Effector CD4-positive, alpha-beta T cell (primary cell): ENCODE data around the gene SH3GL3.

Source experiments
- DNase-seq: peaks from one replicate; pipeline ENCODE4 v3.0.0-alpha.2; 2020

SH3GL3 gene

GRCh38 chr15:83470887-83471286 is 23.7 kb downstream of the SH3GL3 start:
- no peak for DNase-seq

GRCh38 chr15:83471307-83471866 is 24.2 kb downstream of the SH3GL3 start:
- DNase-seq, result no peak

- DNase-seq, result no peak
Measured at GRCh38 chr15:83472151-83472550, 25.0 kb downstream of the SH3GL3 start.

GRCh38 chr15:83472797-83473196 is 25.7 kb downstream of the SH3GL3 start:
- no peak for DNase-seq

DNA sequence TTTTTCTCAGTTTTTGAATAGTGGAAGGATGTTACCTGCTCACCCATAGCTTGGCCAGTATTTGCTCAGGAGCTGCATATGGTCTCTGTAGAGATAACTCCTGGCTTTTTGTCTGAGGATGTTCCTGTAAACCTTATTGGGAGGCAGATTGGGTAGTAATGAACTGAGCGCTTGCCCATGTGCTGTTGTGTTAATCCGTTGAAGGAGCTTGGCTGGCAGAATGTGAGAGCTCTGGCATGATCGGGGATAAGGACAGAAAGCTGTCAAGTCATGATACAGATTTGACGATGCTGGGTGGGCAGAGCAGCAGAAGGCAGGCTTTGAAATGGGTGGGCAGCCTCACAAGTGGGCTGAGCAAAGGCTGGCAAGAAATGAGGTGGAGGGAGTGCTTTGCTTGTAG is 27.4 kb downstream of the SH3GL3 start:
- DNase-seq, result no peak

DNA sequence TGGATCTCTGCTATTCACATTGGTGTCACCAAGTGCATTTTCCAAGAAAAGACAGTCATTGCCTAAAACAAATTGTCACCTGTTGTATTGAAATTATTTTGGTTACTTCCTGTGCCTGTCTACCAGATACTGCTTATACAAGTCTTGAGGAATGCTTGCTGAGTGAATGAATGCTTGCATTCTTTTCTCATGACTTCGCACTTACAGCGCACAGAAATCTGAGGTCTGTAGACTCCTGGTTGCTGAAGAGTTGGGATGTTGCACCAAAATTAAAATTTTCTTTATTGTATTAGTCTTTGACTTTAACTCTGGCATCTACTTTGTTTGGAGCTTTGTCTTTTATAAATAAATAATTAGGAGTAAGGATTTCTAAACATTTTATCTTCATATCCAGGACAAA is 28.4 kb downstream of the SH3GL3 start:
- no peak for DNase-seq

DNA sequence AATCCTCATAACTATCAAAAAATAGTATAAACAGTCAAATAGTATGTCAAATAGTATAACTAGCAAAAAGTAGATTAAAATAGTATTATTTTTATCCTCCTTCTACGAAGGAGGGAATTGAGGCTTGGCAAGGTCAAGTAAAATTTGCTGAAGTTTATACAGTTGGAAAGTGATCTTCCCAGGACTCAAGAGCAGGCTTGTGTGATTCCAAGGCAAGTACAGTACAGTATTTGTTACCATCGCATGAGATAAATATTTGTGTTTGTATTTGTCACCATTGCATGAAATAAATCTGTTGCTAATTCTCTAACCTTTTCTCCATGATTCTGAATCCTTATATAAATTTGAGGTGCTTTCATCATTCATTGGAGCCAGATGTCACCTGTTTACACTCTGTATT is 28.9 kb downstream of the SH3GL3 start:
- no peak for DNase-seq

GRCh38 chr15:83476708-83477107 is 29.6 kb downstream of the SH3GL3 start:
- no peak for DNase-seq

- DNase-seq, result no peak
Measured at GRCh38 chr15:83477172-83477807, 30.1 kb downstream of the SH3GL3 start.

GRCh38 chr15:83477808-83478537 is 30.8 kb downstream of the SH3GL3 start:
- DNase-seq, result no peak

DNA sequence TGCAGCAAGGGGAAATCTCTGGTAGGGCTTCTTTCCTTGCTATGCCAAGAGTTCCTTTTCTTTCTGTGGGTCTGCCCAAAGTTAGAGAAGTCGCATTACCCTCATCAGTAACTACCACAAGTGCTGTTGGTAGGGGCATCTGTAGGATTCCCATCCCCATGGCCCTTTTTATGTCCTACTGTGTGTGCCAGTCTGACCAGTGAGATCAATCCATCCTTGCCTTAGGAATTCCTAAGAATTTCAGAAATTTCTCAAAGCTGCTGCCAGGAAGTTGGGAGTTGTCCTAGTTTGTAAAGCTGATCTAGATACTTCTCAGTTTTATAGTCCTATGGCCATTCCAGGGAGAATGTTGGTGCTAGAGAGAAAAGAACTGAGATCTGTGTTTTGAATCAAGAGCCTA is 36.5 kb downstream of the SH3GL3 start:
- no peak for DNase-seq

GRCh38 chr15:83484636-83485035 is 37.5 kb downstream of the SH3GL3 start:
- no peak for DNase-seq

GRCh38 chr15:83486363-83486762 is 39.2 kb downstream of the SH3GL3 start:
- DNase-seq, result no peak

DNA sequence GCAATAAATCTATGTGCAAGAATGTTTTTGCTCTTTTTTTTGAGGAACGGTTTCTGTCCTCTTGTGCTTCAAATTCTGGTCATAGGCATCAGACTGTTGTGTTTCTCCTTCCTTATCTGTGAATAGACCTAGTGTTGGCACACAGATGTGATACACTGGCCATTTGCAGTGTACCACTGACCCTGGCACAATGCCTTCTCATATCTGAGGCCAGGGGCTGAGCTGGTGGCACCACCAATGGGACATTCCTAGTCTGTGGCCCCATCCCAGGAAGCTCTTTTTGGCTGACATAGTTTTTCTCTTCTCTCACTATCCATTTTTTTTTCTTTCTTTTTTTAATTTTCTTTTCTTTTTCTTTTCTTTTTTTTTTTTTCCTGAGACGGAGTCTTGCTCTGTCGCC is 40.4 kb downstream of the SH3GL3 start:
- DNase-seq, result no peak

DNA sequence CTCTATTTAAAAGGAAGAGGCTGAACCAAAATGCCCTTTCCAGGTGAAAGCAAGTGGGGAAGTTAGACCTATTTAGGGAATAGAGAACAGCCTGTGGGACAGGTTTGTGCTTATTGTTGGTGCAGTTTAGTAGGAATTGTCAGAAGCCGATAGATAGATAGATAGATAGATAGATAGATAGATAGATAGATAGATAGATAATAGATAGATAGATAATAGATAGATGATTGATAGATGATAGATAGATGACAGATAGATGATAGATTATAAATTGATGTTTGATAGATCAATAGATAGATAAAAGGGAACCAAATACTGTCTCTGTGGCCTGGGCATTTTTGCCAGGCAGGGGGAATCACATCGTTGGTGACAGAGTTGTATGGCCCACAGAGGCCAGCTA is 42.5 kb downstream of the SH3GL3 start:
- no peak for DNase-seq

GRCh38 chr15:83491486-83491885 is 44.3 kb downstream of the SH3GL3 start:
- no peak for DNase-seq

DNA sequence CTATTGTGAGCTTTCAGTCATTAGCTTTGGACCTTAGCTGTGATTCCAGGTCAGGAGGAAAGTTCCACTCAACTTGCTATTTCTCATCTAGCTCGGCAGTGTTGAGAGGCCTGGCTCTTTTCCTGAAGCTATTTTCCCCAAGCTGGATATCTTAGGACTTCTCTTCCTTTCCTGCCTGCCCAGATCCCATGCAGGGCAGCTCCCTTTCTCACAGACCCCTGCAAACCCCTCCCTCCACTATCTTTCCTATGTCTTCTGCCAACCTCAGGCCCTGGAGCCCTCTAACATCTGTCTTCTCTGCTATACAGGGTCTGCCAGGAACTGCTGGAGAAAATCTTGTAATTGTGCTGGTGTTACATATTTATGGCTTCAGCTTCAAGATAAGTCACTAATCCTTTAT is 49.6 kb downstream of the SH3GL3 start:
- DNase-seq, result no peak

GRCh38 chr15:83498374-83498773 is 51.2 kb downstream of the SH3GL3 start:
- no peak for DNase-seq

GRCh38 chr15:83498801-83499200 is 51.7 kb downstream of the SH3GL3 start:
- DNase-seq, result no peak

GRCh38 chr15:83499476-83499875 is 52.3 kb downstream of the SH3GL3 start:
- DNase-seq, result no peak

GRCh38 chr15:83503595-83504364 is 56.6 kb downstream of the SH3GL3 start:
- DNase-seq, result no peak

DNA sequence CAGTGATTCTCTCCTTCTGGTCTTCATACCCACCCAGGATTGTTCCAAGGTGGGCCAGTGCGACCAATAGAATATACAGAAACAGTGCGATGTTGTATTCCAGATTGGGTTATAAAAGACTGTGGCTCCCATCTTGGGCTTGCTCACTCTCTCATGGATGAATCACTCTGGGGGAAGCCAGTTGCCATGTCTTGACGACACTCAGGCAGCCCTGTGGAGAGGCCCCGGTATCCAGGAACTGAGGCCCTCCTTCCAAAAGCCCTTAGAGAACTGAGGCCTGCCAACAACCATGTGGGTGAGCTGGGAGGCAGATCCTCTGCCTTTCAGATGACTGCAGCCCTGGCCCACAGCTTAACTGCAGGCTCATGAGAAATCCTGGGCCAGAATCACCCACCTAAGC is 57.2 kb downstream of the SH3GL3 start:
- no peak for DNase-seq

DNA sequence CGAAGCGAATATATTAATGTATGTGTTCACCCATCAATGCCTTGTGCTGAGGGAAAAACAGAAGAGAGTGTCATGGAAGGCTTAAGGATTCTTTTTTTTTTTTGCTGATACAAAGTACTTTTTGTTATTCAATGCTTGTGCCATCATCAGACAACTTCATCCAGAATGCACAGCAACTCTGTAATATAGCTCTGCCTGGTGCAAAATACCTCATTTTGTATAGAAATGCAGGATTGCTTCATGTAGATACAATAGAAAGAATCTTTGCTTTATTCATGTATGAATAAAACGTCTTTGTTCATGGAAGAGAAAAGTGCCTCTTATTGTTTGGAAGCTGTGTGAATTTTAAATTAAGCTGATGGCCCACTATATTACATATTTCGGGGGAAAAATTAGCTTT is 62.9 kb downstream of the SH3GL3 start:
- DNase-seq, result no peak

GRCh38 chr15:83512459-83512858 is 65.3 kb downstream of the SH3GL3 start:
- no peak for DNase-seq
